ENCODE measurements around the gene BRD3. TPM values are rescaled to one million over a fixed set of nuclear protein-coding genes. Genes with fewer than 3 reads are reported as not detected.
"Not testable (repeated sequence)": the region's sequence is repeated elsewhere in the genome, so short reads cannot be mapped to it uniquely, and the experiment has no call there.

BRD3 gene
- polyA plus RNA-seq, 12 donors = 45.4 to 418 (median 64.9) TPM

DNA sequence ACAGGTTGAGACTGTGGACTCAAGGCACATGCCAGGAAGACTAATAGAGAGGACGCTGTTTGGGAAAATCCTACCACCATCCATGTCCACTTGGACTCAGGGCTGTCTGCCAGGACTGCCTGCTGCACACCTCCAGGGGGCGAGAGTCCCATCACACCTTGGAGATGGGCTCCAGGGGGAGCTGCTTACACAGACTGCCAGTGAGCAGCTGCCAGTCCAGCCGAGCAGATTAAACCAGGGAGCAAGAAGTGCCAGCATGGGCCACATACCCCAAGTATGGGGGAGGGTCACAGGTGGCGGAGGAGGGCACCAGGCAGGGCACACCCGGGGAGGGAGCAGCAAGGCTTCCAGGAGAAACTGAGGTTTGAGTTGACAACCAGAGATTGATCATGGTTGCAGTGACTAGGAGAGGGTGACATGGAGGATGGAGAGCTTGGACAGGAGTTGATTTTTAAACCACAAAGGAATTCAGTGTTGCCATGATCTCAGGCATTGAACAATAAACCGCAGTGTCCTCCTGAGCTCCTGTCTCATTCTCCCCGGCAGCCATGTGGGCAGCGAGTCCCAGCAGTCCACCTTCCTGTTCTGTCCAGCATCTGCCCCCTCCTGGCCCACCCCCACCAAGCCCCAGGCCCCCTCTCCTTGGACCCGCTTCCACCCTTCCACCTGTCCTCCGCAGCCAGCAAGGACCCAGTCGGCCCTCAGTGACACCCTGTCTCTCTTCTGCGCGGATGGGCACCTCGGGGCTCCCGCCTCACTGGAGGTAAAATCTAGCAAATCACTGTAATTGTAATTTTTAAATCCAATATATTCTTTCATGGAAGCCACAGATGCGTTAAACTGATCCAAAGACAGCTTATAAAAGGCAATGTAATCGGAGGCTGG, 72.6 kb downstream of the BRD3 start:
- DNase-seq = no peak

DNA sequence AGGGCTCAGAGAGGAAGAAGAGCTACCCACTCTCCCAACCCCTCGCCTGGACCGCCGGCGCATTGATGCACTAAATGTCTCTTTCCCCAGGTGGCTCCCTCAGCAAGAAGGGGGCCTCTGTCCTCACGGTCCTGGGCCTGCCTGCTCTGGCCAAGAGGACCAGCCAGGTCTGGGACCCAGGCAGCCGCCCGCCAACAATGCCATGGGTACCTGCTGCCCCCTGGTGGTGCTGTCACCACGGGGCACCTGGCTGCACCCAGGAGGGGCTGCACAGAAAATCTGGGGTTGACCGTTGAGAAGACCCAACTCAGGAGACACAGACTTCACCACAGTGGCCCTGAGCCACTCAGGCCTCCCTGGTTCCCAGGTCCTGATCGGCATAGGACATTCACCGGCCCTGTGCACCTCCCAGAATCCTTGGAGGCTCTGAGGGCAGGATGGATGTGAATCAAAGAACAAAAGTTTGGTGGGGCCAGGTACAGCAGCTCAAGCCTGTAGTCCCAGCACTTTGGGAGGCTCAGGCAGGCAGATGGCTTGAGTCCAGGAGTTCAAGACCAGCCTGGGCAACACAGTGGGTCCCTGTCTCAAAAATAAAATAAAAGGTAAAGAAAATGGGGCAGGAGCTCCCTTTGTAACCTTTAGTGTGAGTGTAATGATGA, 73.3 kb downstream of the BRD3 start:
- peak; percentile 78 for DNase-seq

DNA sequence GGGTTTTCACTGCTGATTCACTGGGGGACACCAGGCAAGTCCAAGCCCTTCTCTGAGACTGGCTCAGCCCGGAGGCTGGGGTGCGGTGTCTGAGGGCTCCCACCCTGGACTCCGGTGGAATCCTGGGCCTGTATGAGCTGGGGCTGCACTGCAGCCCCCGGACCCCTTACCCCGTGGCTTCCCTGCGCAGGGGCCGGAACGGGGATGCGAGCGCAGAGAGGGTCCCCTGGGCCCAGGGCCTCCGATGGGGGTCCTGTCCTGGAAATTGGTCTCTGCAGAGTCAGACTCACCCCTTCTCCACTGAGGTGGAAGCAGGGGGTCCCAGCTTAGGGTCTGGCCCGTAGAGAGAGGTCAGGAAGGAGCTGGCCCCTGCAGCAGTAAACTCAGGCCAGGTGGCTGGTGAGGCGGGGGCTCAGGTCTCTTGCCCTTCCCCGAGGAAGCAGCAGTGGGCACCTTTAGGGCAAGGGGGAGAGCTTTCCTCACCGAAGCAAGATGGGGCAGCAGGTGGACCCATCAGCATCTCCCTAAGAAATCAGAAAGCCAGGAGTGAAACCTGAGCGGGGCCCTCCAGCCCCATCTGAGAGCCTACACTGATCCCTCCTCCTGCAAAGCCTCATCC, 74.1 kb downstream of the BRD3 start:
- no peak for DNase-seq

DNA sequence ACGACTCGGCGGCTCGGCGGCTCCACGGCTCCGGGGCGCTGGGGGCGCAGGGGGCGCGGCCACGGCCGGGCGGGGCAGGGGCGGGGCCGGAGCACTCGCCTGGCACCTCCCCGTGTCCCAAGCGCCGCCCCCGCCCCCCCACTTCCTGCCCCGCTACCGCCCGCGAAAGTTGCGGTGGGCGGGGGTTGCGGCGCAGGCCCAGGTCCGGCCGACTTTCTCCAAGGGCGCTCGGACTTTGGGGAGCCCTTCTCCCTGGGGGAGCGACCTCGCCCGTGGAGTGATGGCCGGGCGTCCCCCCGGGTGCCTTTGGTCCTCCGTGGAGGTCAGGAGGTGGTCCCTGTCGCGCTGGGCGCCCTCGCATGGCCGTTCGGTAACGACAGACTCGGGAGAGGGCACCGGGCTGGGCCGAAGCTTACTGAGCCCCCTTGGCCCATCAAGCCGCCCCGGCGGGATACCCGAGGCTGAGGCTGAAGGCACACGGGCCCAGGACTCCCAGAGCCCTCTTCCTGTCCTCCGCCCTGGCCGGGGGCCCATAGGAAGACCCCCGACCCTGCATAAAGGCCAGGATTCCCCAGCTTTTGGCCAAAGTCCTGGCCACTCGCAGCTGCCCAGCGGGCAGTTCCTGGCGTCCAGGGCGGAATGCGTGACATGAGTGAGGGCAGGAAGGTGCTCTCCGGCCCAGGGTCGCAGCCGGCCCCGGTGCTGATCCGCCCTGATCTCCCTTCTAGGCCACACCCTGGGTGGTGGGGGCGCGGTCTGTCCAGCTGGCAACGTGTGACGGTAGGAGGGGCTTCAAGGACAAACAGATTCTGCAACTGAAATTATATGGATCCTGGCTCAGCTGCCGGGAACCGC, 74.8 kb downstream of the BRD3 start:
- peak; percentile 87 for DNase-seq

DNA sequence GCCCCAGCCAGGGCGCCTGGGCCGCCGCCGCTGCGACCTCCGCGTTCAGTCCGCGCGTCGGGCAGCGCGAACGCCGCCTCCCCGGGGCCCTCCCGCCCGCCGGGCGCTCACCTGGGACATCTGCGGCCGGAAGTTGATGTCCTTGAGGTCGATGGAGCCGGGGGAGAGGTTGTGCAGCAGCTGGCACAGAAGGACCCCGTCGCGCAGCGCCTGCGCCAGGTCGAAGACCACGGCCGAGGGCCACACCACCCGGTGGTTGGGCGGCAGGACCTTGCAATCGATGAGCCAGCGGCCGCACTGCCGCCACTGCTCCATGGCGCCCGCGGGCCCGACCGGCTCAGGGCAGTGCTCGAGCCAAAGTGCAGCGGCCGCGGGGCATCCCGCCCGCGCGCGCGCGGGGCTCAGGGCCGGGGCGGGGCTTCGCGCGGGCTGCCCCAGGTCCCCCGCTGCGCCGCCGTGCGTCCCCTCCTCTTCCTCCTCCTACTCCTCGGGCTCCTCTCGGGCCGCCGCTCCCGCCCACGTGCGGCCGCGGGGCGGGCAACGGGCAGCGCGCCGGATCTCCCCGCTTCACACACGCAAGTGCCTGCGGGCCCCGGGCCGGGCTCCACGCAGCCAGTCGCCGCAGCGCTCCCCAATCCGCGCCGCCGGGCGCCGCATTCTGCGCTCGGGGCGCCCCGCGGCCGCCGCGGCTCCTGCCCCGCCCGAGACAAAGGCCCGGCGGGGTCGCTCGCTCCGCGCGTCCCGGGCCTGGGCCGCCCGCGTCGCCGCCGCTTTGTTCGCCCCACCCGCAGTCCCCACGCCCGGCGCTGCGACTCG, 75.7 kb downstream of the BRD3 start, which contains the start of gene VAV2:
Gene VAV2 (minus strand): TSS at position 361 of the 816 bp plus-strand sequence. CDS start 46 bp downstream, at position 315.
- no peak for DNase-seq

DNA sequence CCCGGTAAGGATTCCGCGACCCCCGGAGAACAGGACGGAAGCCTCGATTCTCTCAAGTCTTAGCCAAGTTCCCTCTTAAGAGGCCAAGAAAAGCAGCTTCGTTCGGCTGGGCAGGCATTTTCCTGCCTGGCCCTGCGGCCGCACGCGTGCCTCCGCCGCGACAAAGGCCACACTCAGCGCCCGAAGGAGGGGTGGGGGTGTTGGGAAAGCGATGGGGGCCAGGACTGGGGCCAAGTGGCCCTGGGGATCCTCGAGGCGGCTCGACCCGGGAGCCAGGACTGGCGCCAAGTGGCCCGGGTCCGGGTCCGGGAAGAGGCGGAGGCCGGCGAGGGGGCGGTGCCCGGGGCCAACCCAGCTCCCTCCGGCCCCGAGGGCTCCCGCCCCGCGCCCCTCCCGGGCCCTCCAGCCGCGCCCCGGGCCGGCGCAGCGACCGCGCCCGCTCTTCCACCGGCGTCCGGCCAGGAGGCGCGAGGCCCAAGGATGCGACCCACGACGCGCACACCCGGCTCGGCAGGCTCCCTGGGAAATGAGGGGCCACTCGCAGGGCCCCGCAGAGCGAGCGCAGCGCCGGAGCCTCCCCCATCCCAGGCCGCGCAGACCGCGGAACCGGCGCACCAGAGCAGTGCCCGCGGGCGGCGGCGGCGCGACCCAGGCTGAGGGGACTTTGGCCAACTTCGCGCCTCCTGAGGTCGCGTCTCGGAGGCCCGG, 76.5 kb downstream of the BRD3 start:
- DNase-seq = no peak

DNA sequence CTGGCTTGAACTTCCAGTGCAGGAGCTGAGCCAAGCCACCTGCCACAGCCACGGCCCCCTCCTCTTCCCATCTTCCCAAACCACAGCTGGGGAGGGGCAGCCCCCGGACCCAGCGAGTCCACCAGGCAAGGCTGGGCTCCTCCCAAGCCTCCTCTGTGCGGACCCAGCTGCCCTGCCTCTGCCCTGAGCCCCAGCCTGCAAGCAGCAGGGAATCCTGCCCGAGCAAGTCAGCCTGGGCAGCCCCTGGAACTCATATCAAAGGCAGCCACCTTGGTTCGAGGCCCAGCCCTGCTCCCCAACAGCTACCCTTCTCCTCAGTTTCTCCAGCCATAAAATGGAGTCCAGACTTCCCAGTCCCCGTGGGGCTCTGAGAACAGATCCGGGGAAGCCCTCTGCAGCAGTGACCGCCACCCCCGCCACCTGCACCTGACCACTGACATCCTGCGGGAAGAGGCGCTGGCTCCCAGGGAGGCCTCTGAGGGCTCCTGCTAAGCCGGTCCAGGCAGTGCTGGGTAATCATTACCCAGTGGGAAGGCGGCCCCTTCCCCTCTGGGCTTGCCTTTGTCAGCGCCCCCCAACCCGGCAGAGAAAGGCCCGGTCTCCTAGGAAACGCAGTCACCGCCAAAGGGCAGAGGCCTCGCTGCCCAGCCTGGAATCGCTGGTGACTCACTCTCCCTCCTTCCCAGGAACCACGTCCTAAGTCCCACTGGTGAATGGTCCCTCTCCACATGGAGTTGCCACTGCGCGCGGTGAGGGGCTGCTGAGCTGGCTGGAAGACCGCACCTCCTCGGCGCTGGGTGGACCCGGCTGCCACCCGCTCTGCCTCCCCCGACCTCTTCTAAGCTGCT, 77.2 kb downstream of the BRD3 start:
- no peak for DNase-seq

DNA sequence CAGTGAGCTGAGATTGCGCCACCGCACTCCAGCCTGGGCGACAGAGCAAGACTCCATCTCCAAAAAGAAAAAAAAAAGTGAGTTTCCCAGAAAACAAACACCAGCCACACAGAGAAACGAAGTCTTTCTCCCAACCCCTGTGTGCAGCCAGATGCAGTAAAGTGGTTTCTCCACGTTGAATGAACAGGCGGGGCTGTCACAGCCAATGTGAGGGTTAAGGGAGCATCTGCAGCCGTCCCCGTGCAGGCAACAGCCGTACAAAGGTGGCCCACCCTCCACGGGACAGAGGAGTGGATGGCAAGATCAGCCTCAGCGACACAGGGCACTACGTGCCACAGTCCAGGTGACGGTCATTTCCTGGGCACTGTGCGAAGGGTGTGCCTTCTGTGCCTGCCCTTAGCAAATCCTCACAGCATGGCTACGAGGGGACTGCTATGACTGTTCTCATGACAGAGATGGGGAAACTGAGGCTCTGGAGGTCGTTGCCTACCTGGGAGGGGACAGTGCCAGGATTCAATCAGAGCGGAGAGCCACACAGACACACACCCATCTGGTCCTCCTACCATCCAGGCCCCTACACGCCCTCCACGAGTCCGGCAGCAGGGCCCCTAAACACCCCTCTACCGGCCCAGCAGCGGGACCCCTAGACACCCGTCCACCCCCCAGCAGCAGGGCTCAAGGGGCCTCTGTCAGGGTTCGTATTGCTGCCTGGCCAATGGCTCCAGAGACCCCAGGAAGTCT, 78.0 kb downstream of the BRD3 start:
- no peak for DNase-seq

DNA sequence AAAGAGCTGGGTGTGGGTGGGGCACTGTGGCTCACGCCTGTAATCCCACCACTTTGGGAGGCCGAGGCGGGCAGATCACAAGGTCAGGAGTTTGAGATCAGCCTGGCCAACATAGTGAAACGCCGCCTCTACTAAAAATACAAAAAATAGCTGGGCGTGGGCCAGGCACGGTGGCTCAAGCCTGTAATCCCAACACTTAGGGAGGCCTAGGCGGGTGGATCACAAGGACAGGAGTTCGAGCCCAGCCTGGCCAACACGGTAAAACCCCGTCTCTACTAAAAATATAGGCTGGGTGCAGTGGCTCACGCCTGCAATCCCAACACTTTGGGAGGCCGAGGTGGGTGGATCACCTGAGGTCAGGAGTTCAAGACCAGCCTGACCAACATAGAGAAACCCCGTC, 79.1 kb downstream of the BRD3 start:
- DNase-seq = not testable (repeated sequence)

DNA sequence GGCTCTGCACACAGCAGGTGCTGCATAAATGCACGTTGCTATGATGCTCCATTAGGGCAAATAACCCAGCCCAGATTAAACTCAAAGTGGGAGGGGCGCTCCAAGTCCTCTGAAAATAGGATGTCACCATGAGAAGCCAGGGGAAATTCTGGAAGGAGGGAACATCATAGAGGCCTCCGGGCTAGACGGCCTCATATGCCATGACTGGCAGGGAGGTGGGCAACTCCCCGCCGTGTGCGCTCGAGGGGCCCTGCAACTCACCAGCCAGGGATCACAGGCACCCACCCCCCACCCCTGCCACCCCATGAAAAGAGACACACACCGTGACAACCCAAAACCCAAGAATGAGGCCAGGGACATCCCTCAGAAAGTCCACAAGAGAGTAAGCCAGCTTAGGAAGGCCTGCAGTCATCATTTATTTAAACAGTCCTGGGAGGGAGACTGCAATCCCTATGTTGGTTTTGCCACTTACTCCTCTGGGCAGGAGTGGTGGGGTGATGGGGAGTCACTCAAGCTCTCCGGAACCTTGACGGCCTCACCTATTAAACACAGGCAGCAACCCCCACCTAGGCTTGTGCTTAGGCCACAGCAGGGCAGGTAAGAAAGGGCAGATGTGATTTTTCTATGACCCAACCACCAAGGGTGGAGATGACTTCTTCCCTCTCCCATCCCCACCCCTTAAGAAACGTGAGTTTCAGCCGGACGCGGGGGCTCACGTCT, 79.7 kb downstream of the BRD3 start:
- DNase-seq = no peak

DNA sequence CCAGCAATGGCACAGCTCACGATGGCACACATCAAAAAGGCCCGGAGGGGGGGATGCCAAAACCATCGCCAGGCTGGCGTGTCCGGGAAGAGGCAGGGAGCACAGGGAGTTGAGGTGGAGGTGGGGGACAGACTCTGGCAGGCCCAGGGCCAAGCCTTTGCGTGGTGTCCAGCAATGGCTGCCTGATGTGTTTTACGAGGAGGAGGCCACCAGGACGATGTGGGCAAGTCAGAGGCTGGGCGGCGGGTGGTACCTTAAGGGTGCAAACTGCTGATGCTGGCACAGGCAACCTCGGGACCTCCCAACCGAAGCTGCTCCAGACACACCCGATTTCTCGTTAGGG, 80.4 kb downstream of the BRD3 start:
- no peak for DNase-seq

DNA sequence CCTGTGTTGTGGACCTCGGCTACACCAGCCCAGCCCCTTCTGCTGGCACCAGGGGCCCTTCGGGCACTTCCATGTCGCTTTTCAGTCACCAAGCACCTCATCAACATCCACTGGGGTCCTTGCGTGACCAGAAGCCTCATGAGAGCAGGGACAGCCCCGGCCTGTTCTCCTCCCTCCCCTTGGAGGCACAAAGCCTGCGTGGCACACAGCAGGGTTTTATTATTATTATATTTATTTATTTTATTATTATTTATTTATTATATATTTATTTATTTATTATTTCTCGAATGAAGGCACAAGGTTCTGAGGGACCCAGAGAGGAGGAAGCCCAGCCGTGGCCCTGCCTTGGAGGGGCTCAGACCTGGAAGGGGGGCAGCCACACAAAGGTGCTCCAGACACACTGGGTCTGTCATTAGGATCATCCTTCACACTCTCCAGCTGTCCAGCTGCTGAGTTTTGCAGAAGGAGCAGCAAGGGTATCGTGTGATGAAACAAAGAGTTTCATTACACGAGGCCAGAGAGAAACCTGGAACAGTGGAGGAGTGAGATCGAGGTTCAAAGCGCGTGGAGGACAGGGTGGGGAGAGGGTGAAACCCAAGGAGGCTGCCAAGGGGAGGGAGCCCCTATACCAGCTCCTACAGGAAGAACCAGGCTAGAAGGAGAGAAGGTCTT, 80.9 kb downstream of the BRD3 start:
- no peak for DNase-seq

DNA sequence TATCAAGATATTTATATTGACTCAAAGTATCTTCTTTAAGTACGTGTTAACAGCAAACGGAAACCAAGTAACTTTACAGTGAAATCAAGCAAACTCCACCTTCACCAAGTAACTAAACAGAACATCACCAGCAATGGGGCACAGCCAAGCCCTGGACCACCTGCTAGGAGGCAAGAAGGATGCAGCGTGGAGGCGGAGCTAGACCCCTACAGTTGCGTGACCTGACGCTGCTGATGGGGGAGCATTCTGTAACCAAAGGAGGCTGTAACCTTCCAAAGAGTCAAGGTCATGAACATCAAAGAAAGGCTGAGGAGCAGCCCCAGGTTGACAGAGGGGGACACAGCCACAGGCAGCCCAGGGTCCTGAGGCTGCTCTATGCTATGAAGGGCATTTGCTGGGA, 81.8 kb downstream of the BRD3 start:
- no peak for DNase-seq

DNA sequence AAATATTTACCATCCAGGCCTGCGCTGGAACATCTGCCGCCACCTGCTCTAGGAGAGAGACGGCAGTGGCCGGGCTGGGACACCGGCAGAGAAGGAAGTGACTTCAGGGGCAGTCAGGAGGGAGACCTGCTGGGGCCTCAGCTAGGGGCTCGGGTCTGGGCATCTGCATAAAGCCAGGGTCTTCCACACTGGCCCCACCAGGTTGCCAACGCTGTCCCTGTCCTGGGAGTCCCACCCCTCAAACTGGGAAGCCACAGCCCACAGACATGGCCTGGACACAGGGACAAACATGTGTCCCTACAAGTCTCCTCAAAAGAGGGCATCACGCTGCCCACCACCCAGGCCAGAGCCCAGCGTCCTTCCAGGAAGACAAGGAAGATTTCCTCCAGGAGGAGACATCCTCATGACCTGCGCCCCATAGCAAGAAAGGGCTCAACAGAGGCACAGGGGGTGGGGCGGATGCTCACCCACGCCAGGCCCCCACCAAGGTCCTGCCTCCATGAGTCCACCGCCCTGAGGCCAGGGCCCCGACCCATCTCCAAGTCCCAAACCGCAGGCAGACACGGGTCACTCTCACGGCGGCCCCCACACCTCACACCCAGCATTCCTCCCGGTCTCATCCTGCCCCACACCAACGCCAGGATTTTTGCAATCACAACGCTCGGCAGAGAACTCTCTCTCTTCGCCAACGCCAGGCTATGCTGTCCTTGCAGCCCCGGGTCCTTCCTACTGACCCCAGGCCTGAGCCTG, 84.7 kb downstream of the BRD3 start:
- no peak for DNase-seq

DNA sequence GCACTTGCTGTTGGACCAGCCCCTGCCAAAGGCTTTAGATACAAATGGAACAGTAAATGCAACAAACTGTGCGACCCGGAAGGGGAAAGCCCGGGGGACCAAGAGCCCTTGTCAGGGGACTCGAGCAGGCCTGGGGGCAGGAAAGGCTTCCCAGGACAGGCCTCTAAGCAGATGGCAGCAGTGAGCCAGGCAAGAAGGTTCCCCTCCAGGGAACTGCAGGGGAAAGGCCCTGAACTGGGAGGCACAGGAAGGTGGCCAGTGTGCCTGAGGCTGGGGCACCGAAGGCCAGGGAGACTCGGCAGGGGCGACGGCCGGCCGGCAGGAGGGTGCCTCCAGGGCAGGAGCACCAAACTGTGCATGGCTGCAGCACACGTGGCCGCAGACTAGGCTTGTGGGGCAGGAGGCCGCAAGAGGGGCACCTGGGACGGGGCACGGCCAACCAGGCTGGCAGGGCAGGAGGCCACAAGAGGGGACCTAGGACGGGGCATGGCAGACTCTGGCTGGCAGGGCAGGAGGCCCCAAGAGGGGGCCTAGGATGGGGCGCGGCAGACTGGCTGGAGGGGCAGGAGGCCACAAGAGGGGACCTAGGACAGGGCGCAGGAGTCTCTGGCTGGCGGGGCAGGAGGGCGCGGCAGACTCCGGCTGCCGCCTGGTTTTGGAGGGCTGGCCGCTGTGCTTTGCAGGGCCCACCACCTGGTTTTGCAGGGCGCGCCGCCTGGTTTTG, 85.7 kb downstream of the BRD3 start:
- DNase-seq = no peak

DNA sequence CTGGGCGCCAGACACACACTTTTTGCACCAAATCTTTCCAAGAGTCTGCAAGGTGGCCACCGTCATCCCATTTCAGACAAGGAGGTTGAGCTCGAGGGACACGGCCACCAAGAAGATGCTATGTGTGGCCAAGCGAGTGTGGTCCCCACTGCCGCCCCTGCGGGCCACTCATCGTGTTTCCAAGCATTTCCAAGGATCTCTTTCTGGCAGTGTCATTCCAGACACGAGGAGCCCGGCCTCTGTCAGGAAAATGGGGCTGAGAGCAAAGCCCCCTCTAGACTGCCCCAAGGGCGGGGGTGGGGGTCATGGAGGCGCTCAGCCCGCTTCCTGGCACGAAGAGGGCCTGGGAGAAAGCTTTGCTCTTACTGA, 86.3 kb downstream of the BRD3 start:
- no peak for DNase-seq
